HFFc6 (cell line): Measurements from ENCODE around the gene COL23A1. TPM values are rescaled to one million over a fixed set of nuclear protein-coding genes. Genes with fewer than 3 reads are reported as not detected.

Source experiments
- DNase-seq: peaks from one replicate; pipeline ENCODE4 v3.0.0-alpha.2; 2018
- H3K27ac Mint-ChIP-seq: 2 replicates; pipeline ENCODE4 v1.8.0; 2020; ENCODE audit warnings: mild to moderate bottlenecking, mixed read lengths
- H3K27me3 Mint-ChIP-seq: 2 replicates; pipeline ENCODE4 v1.8.0; 2021; ENCODE audit warnings: mild to moderate bottlenecking, moderate library complexity, mixed read lengths; ENCODE audit not compliant: insufficient read depth
- H3K36me3 Mint-ChIP-seq: 2 replicates; pipeline ENCODE4 v1.8.0; 2021; ENCODE audit warnings: low read depth, mixed read lengths
- H3K4me1 Mint-ChIP-seq: 2 replicates; pipeline ENCODE4 v1.8.0; 2020; ENCODE audit warnings: low read depth, mixed read lengths
- H3K4me3 Mint-ChIP-seq: 2 replicates; pipeline ENCODE4 v1.8.0; 2020; ENCODE audit warnings: mild to moderate bottlenecking, moderate library complexity, mixed read lengths
- H3K9me3 Mint-ChIP-seq: 2 replicates; pipeline ENCODE4 v1.8.0; 2020; ENCODE audit warnings: mild to moderate bottlenecking, mixed read lengths
- total RNA-seq, 6 experiments: library from RNA; stranded (reverse); fragmentation: NEBNext Ultra II Directional; extraction: Animal tissue kit (Norgen Biotek cat#: 25700); gene quantifications; 2 replicates in 1 of 6; 3 replicates in 5 of 6; pipeline ENCODE4 v1.2.3, GENCODE V29; 2021
- TF ChIP-seq, protein P1 (sequence below): fragments of 200-600 bp; sonication (generic); IDR thresholded peaks from 2 replicates; pipeline ENCODE4 v1.5.0; 2021; ENCODE audit warnings: antibody characterized with exemption, mild to moderate bottlenecking

COL23A1 gene
- total RNA-seq, 6 experiments from 2014 or later, result not detected

GRCh38 chr5:178422400-178422775 lies 167.8 kb downstream of the COL23A1 start:
- peaks cover 7% of the 10 kb centered on the region; the same call in 1 of the 2 replicates for H3K36me3 Mint-ChIP-seq
- peaks cover 6% of the 10 kb centered on the region for H3K27me3 Mint-ChIP-seq
- H3K27ac Mint-ChIP-seq, result no peak overlapping the region
- DNase-seq, result no peak
- TF ChIP-seq, protein P1, sequence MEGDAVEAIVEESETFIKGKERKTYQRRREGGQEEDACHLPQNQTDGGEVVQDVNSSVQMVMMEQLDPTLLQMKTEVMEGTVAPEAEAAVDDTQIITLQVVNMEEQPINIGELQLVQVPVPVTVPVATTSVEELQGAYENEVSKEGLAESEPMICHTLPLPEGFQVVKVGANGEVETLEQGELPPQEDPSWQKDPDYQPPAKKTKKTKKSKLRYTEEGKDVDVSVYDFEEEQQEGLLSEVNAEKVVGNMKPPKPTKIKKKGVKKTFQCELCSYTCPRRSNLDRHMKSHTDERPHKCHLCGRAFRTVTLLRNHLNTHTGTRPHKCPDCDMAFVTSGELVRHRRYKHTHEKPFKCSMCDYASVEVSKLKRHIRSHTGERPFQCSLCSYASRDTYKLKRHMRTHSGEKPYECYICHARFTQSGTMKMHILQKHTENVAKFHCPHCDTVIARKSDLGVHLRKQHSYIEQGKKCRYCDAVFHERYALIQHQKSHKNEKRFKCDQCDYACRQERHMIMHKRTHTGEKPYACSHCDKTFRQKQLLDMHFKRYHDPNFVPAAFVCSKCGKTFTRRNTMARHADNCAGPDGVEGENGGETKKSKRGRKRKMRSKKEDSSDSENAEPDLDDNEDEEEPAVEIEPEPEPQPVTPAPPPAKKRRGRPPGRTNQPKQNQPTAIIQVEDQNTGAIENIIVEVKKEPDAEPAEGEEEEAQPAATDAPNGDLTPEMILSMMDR, result no peak
- H3K4me1 Mint-ChIP-seq, result no peaks in the 10 kb centered on the region
- H3K9me3 Mint-ChIP-seq, result peaks cover 28% of the 10 kb centered on the region
- no peak overlapping the region for H3K4me3 Mint-ChIP-seq

DNA sequence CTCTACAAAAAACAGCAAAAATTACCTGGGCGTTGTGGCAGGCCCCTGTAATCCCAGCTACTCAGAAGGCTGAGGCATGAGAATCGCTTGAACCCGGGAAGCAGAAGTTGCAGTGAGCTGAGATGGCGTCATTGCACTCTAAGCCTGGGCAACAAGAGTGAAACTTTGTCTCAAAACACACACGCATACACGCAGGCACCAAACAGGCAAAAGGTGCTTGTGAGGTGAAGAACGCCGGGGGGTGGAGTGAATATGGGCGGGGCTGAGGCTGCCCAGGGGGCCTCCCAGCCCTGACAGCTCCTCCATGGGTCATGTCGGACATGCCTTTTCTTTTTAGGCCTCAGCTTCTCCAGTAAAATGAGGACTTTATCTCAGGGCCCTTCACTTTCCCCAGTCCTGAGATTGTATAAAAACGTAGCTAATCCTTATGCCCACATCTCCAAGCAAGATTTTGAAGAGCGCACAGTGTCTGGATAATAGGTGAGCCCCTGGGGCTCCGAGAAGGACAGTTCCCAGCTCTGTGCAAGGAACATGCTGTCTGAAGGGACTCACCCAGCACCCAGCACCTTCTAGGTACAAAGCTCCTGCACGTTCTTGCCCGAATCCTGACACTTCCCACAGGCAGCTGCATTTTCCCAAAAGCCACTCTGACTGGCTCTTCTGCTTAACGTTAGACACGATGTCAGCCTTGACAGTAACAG lies 168.3 kb downstream of the COL23A1 start:
- TF ChIP-seq, protein P1, result no peak
- H3K4me1 Mint-ChIP-seq, result no peaks in the 10 kb centered on the region
- DNase-seq, result no peak
- H3K36me3 Mint-ChIP-seq, result peaks cover 7% of the 10 kb centered on the region; the same call in 1 of the 2 replicates
- peaks cover 6% of the 10 kb centered on the region for H3K27me3 Mint-ChIP-seq
- no peak overlapping the region for H3K4me3 Mint-ChIP-seq
- no peak overlapping the region for H3K27ac Mint-ChIP-seq
- H3K9me3 Mint-ChIP-seq, result peaks cover 28% of the 10 kb centered on the region

DNA sequence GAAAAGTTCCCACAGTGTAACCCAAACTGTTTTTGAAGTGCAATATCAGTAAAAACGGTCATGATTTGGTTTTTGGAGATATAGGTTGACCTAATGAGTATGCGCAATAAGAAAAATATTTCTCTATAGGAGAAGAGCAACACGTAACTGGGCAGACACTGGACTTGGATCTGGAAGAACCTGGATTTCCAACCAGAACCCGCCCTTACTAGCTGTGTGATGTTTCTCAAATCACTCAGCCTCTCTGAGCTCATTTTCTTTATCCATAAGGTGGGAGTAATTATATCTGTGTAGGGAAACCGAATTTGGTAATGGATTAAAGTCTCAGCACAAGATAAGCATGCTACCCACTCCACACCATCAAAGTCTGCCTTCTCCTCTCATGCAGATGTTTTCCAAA lies 169.1 kb downstream of the COL23A1 start:
- Mint-ChIP-seq H3K27ac (no peak overlapping the region), H3K9me3 (peaks cover 30% of the 10 kb centered on the region), H3K27me3 (peaks cover 3% of the 10 kb centered on the region), H3K4me1 (no peaks in the 10 kb centered on the region), H3K4me3 (no peak overlapping the region), H3K36me3 (peaks cover 3% of the 10 kb centered on the region; the same call in 1 of the 2 replicates)
- no peak for DNase-seq
- TF ChIP-seq, protein P1, result no peak

- DNase-seq, result no peak
- no peaks in the 10 kb centered on the region for H3K4me1 Mint-ChIP-seq
- H3K27ac Mint-ChIP-seq, result no peak overlapping the region
- TF ChIP-seq, protein P1, result no peak
- no peaks in the 10 kb centered on the region for H3K36me3 Mint-ChIP-seq
- peaks cover 31% of the 10 kb centered on the region for H3K9me3 Mint-ChIP-seq
- no peak overlapping the region for H3K4me3 Mint-ChIP-seq
- peaks cover 3% of the 10 kb centered on the region for H3K27me3 Mint-ChIP-seq
Observed at GRCh38 chr5:178420354-178420781, 169.8 kb downstream of the COL23A1 start.

- TF ChIP-seq, protein P1, result no peak
- DNase-seq, result no peak
- peaks cover 3% of the 10 kb centered on the region for H3K27me3 Mint-ChIP-seq
- H3K4me3 Mint-ChIP-seq, result no peak overlapping the region
- peaks cover 31% of the 10 kb centered on the region for H3K9me3 Mint-ChIP-seq
- H3K4me1 Mint-ChIP-seq, result no peaks in the 10 kb centered on the region
- no peaks in the 10 kb centered on the region for H3K36me3 Mint-ChIP-seq
- no peak overlapping the region for H3K27ac Mint-ChIP-seq
Observed at GRCh38 chr5:178419651-178420050, 170.5 kb downstream of the COL23A1 start.
